HG02840 (cell line): ENCODE data around the gene BCL11B.

Experiments used
- ATAC-seq: cut with Tn5 transposase; IDR thresholded peaks from one replicate; pipeline ENCODE4 v1.9.1; 2021; ENCODE audit warnings: mild to moderate bottlenecking, moderate library complexity, moderate number of reproducible peaks; ENCODE audit not compliant: unreplicated experiment, low FRiP score

The BCL11B gene

GRCh38 chr14:99287269-99287942, 15.4 kb upstream of the BCL11B start:
- no peak for ATAC-seq

GRCh38 chr14:99286761-99287160, 14.8 kb upstream of the BCL11B start:
- no peak for ATAC-seq

GRCh38 chr14:99284254-99285004, 12.4 kb upstream of the BCL11B start:
- ATAC-seq, result no peak

GRCh38 chr14:99282261-99283050, 10.5 kb upstream of the BCL11B start:
- no peak for ATAC-seq

- ATAC-seq, result no peak
Measured at GRCh38 chr14:99281396-99281795, 9.4 kb upstream of the BCL11B start.

GRCh38 chr14:99280852-99281251, 8.9 kb upstream of the BCL11B start:
- ATAC-seq, result no peak

DNA sequence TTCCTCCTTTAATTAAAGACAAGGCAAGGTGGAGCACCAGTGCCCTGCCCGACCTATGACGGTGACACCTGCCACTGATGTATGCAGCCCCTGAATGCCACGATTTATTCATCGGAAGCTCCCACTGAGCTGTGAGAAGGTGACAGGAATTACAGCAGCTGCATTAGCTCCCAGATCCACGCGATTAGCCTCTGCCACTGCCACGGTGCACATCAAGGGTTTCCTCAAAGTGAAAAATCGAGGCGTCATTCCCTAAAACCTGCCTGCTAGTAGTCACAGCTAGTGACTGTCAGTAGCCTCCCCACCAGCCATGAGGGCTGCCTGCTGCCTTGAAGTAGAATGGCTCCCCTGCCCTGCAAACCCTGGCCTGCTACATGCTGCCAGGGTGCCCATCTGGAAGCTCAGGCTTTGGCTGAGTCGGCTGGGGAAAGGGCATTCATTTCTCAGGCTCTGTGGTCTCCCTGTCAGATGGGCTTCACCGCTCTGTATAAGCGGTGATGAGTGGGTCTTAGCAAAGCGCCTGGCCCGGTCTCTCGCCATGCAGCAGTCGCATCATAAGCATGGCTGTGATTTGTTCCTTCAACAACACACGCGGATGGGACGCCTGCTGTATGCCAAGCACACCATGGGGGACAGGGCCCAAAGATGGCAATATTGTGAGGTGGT, 8.2 kb upstream of the BCL11B start:
- no peak for ATAC-seq

DNA sequence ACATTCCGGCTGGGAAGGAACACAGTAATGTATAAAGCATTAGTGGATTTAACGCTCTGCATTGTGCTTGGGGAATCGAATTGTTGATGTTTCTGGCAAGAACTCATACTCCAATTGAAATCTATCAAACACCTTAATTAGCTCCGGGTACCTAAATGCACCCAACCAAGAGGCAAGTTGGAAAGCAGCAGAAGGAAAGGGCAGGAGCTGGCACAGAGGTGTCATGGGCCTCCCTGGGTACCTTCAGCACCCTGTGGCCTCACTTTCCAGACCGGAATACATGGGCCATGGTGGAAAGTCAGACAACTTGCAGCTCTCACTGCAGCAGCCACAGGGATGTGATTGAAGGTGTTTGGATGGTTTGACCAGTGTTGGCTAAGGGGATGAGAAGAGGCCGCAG, 6.8 kb upstream of the BCL11B start:
- ATAC-seq, result no peak

- no peak for ATAC-seq
Measured at GRCh38 chr14:99277530-99277929, 5.5 kb upstream of the BCL11B start.

- ATAC-seq, result no peak
Measured at GRCh38 chr14:99276482-99276881, 4.5 kb upstream of the BCL11B start.

- no peak for ATAC-seq
Measured at GRCh38 chr14:99275222-99275584, 3.2 kb upstream of the BCL11B start.

DNA sequence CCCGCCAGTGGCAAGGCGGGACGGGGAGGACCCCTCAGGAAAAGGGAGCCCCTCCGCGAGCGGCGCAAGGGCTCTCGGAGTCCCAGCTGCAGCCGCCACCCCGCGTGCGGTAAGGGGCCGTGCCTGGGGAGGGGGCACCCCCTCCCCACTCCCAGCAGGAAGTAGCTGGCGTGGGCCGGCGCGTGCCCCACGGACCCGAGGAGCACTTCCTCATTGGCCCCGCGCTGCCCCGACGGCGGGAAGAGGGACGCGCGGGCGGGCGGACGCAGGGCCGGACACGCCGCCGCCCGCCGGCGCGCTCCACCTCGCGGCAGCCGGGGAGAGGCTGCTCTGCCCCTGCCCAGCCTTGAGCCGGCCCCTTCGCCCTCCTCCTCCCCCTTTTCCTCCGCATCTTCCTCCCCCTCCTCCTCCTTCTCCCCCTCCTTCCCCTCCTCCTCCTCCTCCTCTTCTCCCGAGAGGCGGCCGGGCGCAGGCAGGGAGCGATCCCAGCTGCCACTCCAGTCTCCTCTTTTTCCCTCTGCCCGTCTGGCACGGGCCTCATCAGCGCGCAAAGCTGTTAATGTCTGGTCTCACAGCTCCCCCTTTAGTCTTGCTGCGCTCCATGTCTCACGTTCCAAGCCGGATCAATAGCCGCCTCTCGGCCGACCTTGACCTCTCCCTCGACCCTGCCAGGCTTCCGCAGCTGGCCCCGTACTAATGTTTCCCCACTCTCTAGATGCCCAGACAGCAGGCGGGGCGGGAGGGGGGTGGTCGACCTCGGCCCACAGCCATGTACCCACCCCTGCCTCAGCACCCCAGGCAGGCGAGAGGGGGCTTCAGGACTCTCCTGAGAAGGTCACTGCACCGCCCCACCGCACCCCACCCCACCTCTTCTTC, 2.6 kb upstream of the BCL11B start:
- ATAC-seq, result no peak

- ATAC-seq, result no peak
Measured at GRCh38 chr14:99273766-99274345, 1.9 kb upstream of the BCL11B start.

DNA sequence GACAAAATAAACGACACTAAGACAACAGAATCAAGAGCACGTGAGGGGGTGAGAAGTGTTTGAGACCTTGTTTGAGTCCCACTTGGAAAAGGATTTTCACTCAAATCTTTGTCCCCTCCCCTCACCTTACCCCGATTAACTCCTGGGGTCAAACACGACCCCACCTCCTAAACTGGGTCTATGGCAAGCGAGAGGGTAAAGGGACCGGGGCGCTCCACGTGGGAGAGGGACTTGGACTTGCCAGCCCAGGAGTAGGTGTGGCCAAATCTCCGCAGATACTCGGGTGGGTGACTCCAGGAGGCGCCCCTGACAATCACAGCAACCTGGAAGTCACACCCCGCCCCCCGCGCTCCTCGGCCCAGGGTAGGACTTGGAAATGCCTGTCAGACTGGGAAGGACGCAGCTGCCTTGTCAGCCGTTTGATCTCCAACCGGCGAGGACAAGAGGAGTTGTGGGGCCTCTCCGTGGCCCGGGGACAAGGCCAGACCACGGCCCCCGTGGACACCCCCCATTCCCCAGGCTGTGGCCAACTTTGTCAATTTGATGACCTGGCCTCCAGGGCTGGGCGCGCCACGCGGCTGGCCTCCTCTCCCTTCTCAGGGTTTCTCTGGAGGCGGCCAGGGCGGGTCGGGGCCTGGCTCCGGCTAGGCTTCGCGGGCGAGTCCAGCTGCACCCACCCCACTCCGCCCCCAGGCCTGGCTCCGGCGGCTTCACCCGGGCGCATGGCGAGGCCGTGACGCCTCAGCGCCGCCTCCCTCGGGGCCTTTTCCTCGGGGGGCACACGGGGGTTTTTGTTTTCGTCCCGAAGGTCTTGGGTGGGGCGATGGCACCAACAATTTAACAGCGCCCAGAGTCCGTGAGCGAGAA, 1.1 kb upstream of the BCL11B start:
- no peak for ATAC-seq

DNA sequence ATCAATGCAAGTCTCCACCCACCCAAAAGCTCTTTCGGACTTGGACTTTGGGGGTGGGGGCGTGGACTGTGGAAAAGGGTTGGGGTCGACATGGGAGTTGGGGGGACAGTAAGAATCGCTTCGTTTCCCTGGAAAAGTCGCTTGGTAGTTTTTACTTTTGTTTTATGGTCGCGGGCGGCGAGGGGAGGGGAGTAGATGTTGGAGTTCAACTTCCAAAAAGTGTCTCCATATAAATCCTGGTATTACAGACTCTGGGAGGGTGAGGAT, 568 bp upstream of the BCL11B start:
- no peak for ATAC-seq

GRCh38 chr14:99271221-99271941, 616 bp downstream of the BCL11B start:
- no peak for ATAC-seq

- ATAC-seq, result no peak
Measured at GRCh38 chr14:99270458-99271220, 1.4 kb downstream of the BCL11B start.
